ENCODE measurements around the gene CCM2.

DNA sequence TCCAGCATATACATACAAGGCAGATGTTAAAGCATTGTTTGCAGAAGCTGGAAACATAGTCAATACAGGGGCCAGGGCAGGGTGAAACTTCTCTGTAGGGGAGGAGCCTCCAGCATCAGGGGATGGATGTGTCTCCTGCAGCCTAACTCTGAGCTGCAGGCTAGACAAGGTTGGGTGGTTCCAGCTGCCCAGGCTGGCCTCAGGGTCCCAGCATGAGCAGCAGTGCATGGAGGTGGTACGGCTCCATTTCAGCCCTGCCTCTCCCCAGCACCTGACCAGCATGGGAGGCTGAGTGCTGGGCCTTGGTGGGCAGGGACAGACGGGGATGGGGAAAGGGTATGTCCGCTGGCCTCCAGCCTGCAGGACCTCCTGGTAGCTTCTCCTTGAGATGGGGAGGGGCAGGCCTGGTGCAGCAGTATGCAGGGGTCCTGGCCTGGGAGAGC is 118.9 kb downstream of the CCM2 start:
- TF ChIP-seq CTCF (IDR thresholded peaks at IDR 0.05) = no peak
- TF ChIP-seq POLR2A (IDR thresholded peaks at IDR 0.05) = no peak
- TF ChIP-seq POLR2AphosphoS5 (IDR thresholded peaks at IDR 0.05) = no peak
- TF ChIP-seq EP300 (IDR thresholded peaks at IDR 0.05) = no peak
